ENCODE results near the gene CENPP. TPM values are rescaled to one million over a fixed set of nuclear protein-coding genes. Genes with fewer than 3 reads are reported as not detected.

Gene CENPP
- total RNA-seq, 1 donor from 2014 or later, result 1.9 TPM

GRCh38 chr9:92632641-92633040, 306.9 kb downstream of the CENPP start:
- peaks cover 42% of the 10 kb centered on the region for H3K36me3 ChIP-seq (ENCODE audit: insufficient read depth, low read length)
- no peaks in the 10 kb centered on the region for H3K27me3 Mint-ChIP-seq (ENCODE audit: low read depth, unreplicated experiment)
- H3K4me3 Mint-ChIP-seq (ENCODE audit: unreplicated experiment), result no peak overlapping the region
- no peak overlapping the region for H3K27ac ChIP-seq (ENCODE audit: low read depth, low read length)
- TF ChIP-seq EZH2 (IDR thresholded peaks at IDR 0.05; ENCODE audit: insufficient read depth, low read length), result no peak
- FAIRE-seq, result no peak
- H3K27ac Mint-ChIP-seq (ENCODE audit: unreplicated experiment), result no peak overlapping the region
- no peak overlapping the region for H3K4me2 ChIP-seq (ENCODE audit: low read length)
- peaks cover 5% of the 10 kb centered on the region for H4K20me1 ChIP-seq (ENCODE audit: insufficient read depth, low read length)
- H3K4me1 Mint-ChIP-seq (ENCODE audit: low read depth, unreplicated experiment), result peaks cover 2% of the 10 kb centered on the region
- peaks cover 5% of the 10 kb centered on the region for H3K79me2 ChIP-seq (ENCODE audit: insufficient read depth, low read length)
- no peak overlapping the region for H3K4me3 ChIP-seq (ENCODE audit: insufficient read depth, low read depth, low read length)
- H3K9me3 Mint-ChIP-seq (ENCODE audit: unreplicated experiment), result no peaks in the 10 kb centered on the region
- no peaks in the 10 kb centered on the region for H3K27me3 ChIP-seq (ENCODE audit: insufficient read depth, low read length)
- no peak overlapping the region for H2AFZ ChIP-seq (ENCODE audit: low read depth, low read length)
- H3K4me1 ChIP-seq (ENCODE audit: insufficient read depth, low read length), result no peaks in the 10 kb centered on the region
- no peaks in the 10 kb centered on the region for H3K9me3 ChIP-seq (ENCODE audit: insufficient read depth, low read depth, low read length)
- peaks cover 34% of the 10 kb centered on the region for H3K36me3 Mint-ChIP-seq (ENCODE audit: low read depth, unreplicated experiment)
- no peak for DNase-seq (ENCODE audit: low read depth)
- H3K9ac ChIP-seq (ENCODE audit: low read length), result no peak overlapping the region

DNA sequence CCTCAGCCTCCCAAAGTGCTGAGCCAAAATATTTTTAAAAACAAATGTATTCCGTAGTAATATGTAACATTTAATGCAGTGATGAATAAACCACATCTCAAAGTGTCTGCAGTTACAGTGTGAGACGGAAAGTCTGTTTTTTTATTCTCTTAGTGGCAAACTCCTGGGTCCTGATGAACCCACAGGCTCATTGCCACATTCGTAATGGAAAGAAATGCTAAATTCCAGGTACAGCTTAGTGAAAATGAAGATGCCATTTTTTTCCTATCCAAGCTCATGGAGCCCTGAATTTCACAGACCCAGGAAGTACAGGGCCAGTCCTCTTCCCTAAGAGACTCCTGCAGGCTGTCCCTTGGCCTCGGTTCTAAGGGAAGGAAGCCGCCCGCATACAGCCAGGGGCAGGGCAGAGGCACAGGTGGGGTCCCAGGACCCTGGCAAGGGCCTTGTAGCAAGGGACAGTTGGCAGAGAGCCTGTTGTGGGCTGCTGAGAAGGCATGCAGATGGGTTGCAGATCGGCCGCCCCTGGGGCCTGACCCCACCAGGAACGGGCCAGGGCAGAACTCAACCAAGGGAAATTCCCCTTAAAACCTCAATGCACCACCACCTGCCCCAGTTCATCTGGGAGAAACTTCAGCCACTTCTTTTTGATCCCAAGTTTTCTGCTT, 308.0 kb downstream of the CENPP start:
- H3K27ac Mint-ChIP-seq (ENCODE audit: unreplicated experiment), result no peak overlapping the region
- no peak for FAIRE-seq

More for the DNA sequence above, 308.0 kb downstream of the CENPP start:
- H3K4me1 ChIP-seq (ENCODE audit: insufficient read depth, low read length), result no peaks in the 10 kb centered on the region
- peaks cover 32% of the 10 kb centered on the region for H3K36me3 Mint-ChIP-seq (ENCODE audit: low read depth, unreplicated experiment)
- no peaks in the 10 kb centered on the region for H3K27me3 ChIP-seq (ENCODE audit: insufficient read depth, low read length)
- no peak overlapping the region for H2AFZ ChIP-seq (ENCODE audit: low read depth, low read length)
- H3K9me3 ChIP-seq (ENCODE audit: insufficient read depth, low read depth, low read length), result no peaks in the 10 kb centered on the region
- peaks cover 10% of the 10 kb centered on the region for H4K20me1 ChIP-seq (ENCODE audit: insufficient read depth, low read length)
- H3K9me3 Mint-ChIP-seq (ENCODE audit: unreplicated experiment), result no peaks in the 10 kb centered on the region
- TF ChIP-seq CTCF (IDR thresholded peaks at IDR 0.05; ENCODE audit: insufficient read depth, low read depth, low read length) (no peak), EZH2 (IDR thresholded peaks at IDR 0.05; ENCODE audit: insufficient read depth, low read length) (no peak)
- DNase-seq (ENCODE audit: low read depth), result no peak
- no peaks in the 10 kb centered on the region for H3K27me3 Mint-ChIP-seq (ENCODE audit: low read depth, unreplicated experiment)
- peaks cover 45% of the 10 kb centered on the region for H3K36me3 ChIP-seq (ENCODE audit: insufficient read depth, low read length)
- H3K4me3 ChIP-seq (ENCODE audit: insufficient read depth, low read depth, low read length), result no peak overlapping the region
- H3K27ac ChIP-seq (ENCODE audit: low read depth, low read length), result no peak overlapping the region
- no peak overlapping the region for H3K4me2 ChIP-seq (ENCODE audit: low read length)
- no peak overlapping the region for H3K9ac ChIP-seq (ENCODE audit: low read length)
- no peak overlapping the region for H3K4me3 Mint-ChIP-seq (ENCODE audit: unreplicated experiment)
- H3K4me1 Mint-ChIP-seq (ENCODE audit: low read depth, unreplicated experiment), result peaks cover 2% of the 10 kb centered on the region
- H3K79me2 ChIP-seq (ENCODE audit: insufficient read depth, low read length), result peaks cover 8% of the 10 kb centered on the region

Data from astrocyte (in vitro differentiated cells and primary cell).